ENCODE data around the gene CCDC93.

Gene CCDC93

DNA sequence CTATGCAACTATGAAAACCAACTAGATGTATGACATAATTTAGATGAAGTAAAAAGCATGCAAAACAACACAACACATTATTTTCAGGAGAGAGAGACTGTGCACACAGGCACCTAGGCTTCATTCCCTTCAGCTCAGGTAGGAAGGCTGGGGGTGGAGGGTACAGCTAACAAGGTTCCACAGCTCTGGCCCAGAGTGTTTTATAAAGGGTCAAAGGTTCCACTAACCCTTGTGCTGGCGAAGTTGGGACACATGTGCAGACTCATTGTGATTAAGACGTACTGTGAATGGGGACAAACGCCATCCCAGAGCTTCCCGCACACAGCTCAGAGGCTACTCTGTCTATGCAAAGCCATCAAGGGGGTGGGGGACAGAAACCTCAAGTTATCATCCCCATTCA is 19.1 kb downstream of the CCDC93 start:
- no peak for DNase-seq (ENCODE audit: low read depth in 1 of 2, low spot score in 1 of 2)

DNA sequence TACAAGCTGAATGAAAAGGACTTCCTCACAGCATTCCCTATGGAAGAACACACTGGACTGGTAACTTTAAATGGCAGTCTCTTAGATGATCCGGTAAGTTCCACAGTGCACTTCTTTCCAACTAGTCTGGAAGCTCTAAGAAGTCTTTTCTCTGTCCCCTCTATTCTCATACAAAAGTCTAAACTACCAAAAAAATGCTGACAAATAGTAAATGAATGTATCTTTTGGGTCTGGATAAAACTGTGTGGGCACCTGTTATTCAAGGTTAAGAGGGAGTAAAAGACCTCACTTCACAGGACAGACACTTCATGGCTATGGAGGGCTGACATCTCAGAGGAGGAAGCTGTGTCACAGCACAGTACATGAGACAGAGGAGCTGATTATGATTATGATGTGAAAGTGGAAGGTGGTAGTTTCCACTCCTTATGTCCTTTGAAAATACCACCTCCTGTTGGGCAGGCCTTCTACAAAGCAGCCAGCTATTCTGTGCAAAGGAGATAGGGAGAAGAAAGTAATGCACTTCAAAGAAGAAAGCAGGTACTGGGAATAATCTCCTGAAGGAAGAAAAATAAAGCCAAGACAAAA is 23.9 kb downstream of the CCDC93 start:
- DNase-seq (ENCODE audit: low read depth in 1 of 2, low spot score in 1 of 2), result no peak

DNA sequence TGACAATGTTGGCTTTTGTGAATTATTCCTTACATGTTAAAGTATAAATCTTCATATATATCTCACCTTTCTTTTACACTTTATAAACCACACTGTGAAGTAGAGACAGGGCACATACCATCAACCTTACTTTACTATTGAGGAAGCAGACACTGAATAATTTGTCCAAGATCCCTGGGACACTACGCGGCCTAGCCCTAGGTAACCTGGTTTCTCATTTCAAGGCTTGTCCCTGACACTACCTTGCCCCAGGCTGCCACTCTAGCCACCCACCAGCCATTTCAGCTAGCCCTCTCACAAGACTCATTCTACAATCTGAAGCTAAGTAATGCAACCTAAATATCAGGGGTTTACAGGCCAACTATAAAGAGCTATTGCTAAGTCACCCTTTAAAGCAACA is 26.7 kb downstream of the CCDC93 start:
- DNase-seq (ENCODE audit: low read depth in 1 of 2, low spot score in 1 of 2), result no peak

DNA sequence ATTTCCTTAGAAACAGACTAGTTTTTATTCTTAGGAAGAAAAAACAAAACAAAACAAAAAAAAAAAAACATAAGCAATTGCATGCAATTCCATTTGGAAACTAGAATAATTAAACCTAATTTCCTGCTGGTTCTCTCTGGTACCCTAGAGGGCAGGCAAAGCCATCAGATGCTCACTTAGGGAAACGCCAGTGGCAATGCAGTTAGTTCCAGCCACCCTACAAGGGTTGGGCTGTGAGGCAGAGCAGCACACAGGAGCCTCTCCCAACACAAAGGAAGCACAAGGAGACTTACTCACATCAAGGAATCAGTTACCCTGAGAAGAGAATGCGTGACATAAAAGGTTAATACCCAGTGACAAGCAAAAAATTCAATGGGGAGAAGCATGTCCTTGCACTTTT is 28.8 kb downstream of the CCDC93 start:
- DNase-seq (ENCODE audit: low read depth in 1 of 2, low spot score in 1 of 2), result no peak

DNA sequence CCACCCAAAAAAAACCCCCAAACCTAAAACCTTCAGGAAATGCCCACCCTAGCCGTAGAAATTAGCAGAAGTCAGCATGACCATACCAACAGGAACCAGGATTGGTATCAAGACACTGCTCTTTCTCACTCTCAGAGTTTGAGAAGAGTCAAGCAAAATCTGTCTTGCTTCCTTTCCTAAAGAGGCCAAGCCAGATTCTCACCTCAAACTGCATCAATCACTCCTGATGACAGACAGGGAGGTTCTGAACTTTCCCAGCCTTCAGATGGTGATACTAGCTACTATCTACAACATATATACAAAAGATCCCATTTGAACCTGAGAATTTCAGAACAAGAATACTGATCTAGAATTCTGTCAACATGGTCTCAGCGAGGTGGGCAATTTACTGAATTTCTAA is 29.7 kb downstream of the CCDC93 start:
- DNase-seq (ENCODE audit: low read depth in 1 of 2, low spot score in 1 of 2), result no peak

DNA sequence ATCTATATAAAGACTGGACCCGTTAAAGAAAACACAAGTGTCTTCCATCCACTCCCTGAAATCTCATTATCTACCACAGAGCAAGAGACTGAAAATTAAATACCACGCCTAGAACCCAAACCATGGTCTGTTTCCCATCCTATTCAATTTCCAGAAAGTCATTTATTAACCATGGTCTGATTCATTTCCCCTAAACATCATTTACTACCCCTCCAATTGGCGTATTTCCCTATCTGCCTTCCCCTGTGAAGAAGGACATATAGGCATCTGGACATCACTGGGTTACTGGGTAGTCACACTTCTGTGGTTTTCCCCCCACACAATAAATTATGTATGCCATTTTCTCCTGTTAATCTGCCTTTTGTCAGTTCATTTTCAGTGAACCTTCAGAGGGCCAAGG is 30.8 kb downstream of the CCDC93 start:
- DNase-seq (ENCODE audit: low read depth in 1 of 2, low spot score in 1 of 2), result no peak

DNA sequence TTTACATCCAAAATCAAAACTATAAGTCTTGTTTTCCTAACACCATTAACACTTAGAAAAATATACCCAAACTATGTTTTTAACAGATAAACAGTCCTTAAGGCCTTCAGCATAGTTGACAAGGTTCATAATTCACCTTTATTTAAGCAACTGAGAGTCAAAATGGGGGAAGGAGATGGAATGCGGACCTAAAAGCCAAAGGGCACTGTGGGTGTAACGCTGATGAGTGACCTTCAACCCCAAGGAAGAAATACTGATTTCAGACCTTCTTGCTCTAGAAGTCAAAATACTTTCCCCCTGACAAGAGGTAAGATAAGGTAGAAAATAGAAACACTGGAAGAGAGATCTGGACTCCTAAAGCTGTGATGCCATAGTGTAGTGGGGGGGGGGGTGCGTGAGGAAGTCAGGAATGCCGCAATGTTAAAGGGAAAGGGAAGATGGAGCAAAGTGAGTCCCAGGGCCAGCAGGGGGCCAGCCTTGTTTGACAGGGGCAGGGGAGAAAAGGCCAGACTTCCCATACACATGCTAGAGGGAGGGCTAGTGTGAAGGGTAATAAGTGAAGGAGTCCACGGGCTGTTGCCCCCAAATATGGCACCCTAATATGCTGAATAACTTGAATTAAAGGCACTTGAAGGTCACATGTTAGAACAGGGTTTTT is 31.4 kb downstream of the CCDC93 start:
- no peak for DNase-seq (ENCODE audit: low read depth in 1 of 2, low spot score in 1 of 2)

DNA sequence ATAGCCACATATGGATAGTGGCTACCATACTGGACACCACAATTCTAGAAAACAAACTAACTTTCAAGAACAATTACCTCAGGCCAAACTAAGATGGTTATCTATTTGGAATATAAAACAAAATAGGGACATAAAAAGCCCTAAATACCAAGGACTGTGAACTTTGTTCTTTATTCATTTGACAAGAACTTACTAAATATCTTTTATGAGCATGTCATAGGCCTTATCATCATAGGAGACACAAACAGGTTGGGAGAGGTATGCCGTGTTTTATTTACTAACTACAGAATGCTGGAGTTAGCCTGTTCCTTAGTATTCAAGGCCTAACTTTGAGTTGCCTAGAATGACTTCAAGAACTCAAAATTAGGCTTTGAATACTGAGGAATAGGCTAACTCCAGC is 32.1 kb downstream of the CCDC93 start:
- DNase-seq (ENCODE audit: low read depth in 1 of 2, low spot score in 1 of 2), result no peak

DNA sequence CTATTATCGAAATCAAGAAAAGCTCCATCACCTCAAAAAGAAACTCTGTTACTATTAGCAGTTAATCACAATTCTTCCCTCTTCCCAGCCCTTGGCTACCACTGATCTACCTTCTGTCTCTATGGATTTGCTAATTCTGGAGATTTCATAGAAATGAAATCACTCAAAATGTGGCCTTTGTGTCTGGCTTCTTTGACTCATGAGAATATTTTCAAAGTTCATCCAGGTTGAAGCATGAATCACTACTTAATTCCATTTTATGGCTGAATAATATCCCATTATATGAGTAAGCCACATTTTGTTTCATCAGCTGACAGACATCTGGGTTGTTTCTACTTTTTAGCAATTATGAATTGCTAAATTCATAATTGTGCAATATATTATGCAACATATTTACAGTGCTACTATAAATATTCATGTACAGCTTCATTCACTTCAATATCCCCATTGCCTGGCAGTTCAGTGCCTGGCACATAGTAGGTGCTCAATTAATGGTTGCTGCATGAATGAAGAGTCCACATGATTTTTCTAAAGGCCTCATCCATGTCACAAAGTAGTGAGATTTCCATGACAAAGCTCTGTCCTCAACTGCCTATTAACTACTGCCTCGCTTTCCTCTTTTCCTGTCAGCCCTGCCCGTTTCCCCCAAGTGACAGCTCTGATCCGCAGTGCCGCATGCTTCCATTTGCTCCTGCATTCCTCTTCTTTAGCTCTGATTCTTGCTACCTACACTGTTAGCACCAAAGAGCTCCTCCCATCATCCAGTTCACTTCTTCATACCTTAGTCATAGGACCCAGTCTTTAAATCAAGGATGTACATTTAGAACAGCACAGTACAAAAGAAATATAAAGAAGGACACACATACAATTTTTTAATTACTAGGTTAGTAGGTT is 32.8 kb downstream of the CCDC93 start:
- no peak for DNase-seq (ENCODE audit: low read depth in 1 of 2, low spot score in 1 of 2)

DNA sequence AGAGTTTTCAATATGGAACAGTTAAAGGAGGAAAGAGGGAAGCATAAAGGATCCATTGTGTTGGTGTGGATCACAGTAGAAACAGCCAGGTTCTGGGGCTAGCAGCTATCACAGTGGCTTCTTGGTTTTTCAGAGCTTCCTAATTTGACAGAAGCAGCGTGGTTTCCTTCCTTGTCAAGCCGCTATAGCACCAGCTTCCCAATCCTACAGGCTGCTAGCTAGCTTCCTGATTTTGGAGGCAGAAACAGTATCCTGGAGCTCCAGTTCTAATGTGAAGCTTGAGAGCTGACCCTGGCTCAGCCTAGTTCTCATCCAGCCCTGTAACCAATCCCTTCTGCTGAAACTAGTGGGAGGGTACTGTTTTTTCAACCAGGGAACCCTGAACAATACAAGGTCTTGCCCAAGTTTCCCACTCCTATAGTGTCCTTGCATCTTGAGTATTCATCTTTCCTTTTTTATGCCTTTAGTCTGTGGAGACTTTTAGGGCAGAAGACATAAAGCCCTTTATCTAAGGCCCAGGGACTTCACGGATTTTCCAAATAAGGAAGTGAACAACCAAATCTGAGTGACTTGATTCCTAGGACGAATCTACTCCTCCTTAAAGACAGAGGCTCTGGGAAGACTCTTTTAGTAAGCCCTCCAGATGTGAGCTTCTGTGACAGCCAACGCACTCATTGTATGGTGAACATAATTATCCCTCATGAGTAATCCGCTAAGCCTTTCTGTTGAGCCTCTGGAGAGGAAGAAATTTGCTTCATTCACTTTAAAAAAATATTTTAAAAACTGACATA is 33.8 kb downstream of the CCDC93 start:
- no peak for DNase-seq (ENCODE audit: low read depth in 1 of 2, low spot score in 1 of 2)

DNA sequence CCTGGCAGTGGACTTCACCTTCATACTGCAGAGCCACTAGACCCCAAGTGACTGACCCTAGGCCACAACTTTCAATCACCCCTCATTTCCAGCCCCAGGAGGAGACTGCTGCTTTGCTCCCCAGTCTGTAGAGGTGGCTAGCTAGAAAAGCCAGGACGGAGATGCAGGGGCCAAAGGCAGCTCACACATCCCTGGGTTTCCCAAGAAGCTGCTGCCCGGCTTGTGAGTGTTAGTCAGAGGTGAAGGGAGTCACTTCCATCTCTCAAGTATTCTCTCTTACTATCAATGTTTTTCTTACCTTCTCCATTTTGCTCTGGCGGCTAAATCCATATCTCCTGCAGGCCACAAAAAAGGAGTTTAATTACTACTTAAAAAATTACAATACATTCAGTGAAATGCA is 36.2 kb downstream of the CCDC93 start:
- no peak for DNase-seq (ENCODE audit: low read depth in 1 of 2, low spot score in 1 of 2)

DNA sequence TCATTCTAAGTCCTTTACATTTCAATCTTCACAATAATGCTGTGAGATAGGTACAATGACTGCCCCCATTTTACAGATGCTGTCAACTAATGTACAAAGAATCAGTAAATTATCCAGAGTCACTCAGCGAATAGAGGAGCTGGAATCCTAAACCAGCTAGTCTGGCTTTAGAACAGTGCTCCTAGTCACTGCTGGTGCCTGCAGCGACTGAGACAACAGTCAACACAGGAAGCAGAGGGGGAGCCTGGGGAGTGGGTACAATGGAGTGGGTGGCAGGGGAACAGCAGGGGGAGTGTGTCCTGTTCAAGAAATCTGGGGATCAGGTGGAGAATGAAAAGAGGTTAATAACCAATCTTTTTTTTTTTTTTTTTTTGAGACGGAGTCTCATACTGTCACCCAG is 37.3 kb downstream of the CCDC93 start:
- no peak for DNase-seq (ENCODE audit: low read depth in 1 of 2, low spot score in 1 of 2)

DNA sequence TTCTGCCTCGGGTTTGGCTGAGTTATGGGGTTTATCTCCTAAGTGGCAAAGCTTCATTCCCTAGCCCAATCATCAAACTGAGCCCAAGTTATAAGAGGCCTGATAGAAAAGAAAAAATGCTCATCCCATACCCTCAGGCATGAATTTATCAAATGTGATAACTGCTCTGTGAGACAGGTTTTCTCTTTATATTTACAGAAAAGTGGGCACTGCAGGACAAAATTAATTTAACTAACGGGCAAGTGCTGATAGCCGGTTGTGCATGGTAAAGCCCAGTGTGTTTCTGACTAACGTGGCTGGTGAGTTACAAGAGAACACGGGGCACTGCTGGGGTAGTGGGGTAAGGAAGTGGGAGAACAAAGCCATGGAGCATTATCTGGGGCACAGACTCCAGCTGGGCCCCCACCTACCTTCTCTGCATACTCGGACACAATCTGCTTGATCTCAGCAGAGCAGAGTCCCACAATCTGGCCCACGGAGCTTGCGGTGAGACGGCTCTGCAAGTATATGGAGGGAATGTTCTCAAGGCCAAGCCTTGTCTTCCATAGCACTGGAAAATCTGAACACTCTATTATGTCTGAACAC is 40.3 kb downstream of the CCDC93 start:
- DNase-seq (ENCODE audit: low read depth in 1 of 2, low spot score in 1 of 2), result no peak

DNA sequence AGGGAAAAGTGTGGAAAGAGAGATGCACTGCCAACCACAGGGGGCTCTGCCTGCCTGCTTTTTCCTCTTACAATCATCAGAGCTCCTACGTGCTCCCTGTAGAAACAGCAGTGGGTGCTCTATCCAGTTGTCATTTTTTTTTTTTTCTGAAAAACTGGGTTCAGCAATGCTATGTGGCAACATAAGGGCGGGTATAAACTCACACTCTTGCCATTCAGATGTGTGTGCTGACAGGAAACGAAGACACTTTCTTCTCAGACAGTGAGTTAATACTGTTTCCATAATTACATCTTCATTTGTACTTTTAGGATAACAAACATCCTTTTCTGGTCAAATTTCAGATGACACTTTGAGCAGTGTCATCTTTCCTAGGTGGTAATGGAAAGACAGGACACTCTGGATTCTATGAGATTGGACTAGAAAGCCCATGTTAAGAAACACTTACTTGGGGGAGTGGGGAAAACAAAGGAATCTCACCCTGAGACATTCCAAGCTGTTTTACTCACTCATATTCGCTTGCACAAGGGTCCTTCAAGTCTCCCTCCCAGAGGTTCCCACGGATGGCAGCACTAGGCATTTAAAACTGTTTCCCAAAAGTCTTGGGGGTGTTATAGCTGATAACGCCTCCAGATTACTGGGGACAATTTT is 41.3 kb downstream of the CCDC93 start:
- DNase-seq (ENCODE audit: low read depth in 1 of 2, low spot score in 1 of 2), result no peak

DNA sequence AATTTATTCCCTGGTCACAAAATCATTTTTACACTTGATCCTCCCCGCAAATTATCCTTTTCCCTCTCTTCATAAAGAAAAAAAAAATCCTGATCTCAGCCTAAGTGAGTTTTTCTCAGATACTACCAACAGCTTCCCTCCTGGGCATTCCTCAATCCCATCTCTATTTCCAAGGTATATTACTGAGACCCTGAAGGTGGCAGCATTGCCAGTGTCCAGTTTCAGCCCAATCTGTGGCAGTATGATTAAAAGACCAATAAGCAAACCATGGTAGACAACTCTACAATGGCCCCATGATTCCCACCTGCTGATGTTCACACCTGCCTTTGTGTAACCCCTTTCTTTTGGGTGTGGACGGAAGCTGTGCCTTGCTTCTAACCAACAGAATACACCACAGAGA is 45.1 kb downstream of the CCDC93 start:
- no peak for DNase-seq (ENCODE audit: low read depth in 1 of 2, low spot score in 1 of 2)

DNA sequence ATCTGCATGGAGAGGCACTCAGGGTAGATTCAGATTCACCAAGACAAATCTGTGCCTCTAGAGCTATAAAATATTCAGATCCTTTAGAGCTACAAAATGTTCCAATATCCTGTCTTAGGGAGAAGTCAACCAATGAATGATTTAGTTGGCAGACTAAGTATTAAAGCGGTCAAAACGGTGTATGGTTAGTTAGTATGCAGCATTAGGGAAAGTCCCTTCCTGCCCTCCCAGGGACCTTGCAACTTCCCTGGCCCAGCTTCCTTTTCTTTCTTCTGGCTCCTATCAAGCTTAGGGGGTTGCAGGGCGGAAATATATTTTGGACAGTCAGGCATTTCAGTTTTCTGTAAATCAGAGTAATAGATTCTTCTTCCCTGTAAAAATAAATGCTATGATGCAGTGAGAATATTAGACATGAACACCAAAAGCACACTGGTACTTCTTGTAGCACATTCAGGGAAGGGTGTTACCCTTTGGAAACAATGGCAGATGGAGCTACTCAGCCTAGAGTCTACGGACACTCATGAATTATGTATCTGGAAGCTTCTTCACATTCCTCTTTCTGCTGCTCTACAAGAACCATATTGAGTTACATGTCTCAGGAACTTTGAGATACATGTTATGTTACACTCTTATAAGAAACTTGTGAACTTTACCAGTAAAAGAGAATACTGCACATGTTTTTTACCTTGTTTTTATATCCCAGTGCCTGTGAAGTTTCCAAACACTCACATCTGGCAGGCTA is 45.7 kb downstream of the CCDC93 start:
- DNase-seq (ENCODE audit: low read depth in 1 of 2, low spot score in 1 of 2), result no peak

DNA sequence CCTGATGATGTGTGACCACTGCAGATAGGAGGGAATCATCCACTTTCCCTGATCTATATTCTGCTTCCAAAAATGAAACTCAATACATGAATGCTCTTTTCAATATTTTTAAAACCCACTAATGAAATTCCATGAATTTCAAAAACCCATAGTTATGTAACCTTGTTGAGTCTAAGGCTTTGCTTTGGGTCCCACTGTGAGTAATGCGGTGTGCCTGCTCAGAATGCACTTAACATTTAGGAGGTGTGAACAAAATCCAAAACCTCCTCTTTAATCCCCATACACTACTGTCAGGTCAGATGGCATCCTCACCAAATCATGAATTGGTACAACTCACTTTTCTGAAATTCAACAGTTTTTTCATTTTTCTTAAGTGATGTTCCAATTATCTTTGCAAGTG is 50.4 kb downstream of the CCDC93 start:
- no peak for DNase-seq (ENCODE audit: low read depth in 1 of 2, low spot score in 1 of 2)

DNA sequence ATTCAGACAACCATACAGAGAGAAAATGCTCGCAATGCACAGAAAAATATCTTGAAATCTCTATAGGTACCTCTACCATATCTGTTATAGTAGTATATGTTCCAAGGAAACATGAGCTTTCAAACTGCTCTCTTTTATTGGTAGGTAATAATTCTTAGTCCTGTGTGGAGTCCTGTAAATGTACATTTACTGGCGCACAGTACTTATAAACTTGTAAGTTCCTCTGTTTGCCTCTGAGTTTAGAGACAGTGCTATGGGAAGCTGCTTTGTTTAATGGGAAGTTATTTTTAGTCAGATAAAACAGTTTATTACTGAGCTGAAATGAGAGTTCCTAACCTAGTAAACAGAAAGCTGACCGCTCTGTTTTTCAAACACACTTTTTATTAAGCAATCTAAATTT is 52.7 kb downstream of the CCDC93 start:
- DNase-seq (ENCODE audit: low read depth in 1 of 2, low spot score in 1 of 2), result no peak

DNA sequence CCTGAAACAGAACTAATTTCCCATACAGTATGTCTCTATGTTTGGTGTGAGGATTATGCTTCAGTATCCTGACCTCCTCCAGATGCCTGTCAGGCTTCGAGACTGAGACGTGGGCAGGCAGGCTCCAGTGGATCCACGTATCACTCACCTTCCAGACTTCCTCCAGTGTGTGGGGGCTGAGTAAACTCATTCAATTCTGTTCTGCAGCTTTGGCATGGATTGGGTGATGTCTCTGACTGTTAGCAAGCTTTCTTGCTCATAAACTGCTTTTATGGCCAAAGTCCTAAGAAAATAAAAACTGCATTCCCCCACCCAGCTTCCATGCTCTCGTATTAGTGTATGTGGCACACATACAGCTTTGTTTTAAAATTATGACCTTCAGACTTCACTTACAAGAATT is 53.6 kb downstream of the CCDC93 start:
- DNase-seq (ENCODE audit: low read depth in 1 of 2, low spot score in 1 of 2), result no peak

DNA sequence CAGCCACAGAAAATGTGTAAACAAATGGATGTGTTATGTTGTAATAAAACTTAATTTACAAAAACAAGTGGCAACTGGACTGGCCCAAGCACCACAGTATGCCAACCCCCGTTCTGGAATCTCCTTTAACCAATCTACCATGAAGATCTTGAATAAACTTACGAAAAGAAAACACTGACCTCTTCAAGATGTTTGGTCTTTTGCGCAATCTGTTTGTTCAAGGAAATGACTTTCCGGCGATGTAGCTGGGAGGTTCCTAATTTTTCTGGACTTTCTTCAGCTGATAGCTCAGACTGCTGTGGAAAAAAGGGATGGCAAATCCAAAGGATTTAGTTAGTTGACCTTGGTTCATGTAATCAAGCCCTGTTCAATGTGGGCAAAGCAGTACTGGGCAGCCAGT is 55.7 kb downstream of the CCDC93 start:
- DNase-seq (ENCODE audit: low read depth in 1 of 2, low spot score in 1 of 2), result no peak
